ENCODE results near the gene PROZ. TPM values are rescaled to one million over a fixed set of nuclear protein-coding genes. Genes with fewer than 3 reads are reported as not detected.

The PROZ gene
- total and polyA plus RNA-seq, 3 experiments from 2014 or later, result not detected

DNA sequence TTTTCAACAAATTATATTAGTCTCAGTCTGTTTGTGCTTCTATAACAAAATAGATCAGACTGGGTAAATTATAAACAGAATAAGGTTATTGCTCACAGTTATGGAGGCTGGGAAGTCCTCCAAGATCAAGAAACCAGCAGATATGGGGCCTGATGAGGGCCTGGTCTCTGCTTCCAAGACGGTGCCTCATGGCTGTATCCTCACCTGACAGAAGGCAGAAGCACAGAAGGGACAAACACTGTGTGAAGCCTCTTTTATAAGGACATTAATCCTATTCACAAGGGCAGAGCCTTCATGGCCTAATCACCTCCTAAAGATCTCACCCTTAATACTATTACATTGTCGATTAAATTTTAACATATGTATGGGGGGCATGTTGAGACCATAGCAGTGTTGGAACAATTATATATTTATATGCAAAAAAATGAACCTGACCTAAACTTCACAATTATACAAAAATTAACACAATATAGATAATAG, 23.1 kb upstream of the PROZ start:
- no peaks in the 10 kb centered on the region for H3K36me3 ChIP-seq (ENCODE audit: insufficient read depth, low read length)
- Mint-ChIP-seq H3K4me1 (no peaks in the 10 kb centered on the region), H3K9me3 (no peaks in the 10 kb centered on the region), H3K4me3 (no peak overlapping the region), H3K27ac (no peak overlapping the region), H3K27me3 (peaks cover 2 to 7% of the 10 kb centered on the region in 2 donors), H3K36me3 (no peaks in the 10 kb centered on the region)
- ChIA-PET POLR2A (no interaction called here), CTCF (no interaction called here)
- no peaks in the 10 kb centered on the region for H3K4me1 ChIP-seq (ENCODE audit: insufficient read depth, low read length)
- no peaks in the 10 kb centered on the region for H3K27me3 ChIP-seq (ENCODE audit: insufficient read depth, low read length, poor library complexity, severe bottlenecking)
- no peaks in the 10 kb centered on the region for H3K9me3 ChIP-seq (ENCODE audit: low read length)
- DNase-seq, result peak in 1 of 5 donors; percentile 33
- H3K4me3 ChIP-seq (ENCODE audit: low read length), result no peak overlapping the region
- H3K27ac ChIP-seq (ENCODE audit: low read depth, low read length), result no peak overlapping the region

DNA sequence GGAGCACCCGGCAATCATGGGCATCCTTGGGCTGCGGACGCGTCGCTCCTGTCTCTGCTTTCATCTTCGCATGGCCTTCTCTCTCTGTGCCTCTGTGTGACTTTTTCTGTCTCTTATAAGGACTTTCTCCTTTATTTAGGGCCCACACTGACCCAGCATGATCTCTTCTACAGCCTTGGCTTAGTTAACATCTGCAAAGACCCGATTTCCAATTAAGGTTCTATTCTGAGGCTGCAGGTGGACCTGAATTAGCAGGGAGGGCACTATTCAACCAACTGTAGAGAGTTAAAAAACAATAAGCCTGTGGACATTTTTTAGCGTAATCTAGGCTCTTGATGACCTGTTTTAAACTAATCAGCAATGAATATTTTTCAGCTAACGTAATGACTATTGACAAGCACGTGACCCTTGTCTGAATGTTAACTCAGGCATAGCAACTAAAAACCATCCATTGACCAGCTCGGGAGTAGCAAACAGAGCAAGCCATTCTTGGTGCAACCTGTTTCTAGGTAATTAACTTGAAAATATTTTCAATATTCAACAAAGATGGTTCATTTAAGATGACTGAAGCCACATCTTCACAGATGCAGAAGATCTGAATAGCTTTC, 20.7 kb upstream of the PROZ start:
- no peaks in the 10 kb centered on the region for H3K9me3 ChIP-seq (ENCODE audit: low read length)
- peaks cover 2 to 3% of the 10 kb centered on the region in 2 donors for H3K27me3 Mint-ChIP-seq
- no peaks in the 10 kb centered on the region for H3K36me3 ChIP-seq (ENCODE audit: insufficient read depth, low read length)
- no peak for DNase-seq
- no peak overlapping the region for H3K27ac Mint-ChIP-seq
- ChIA-PET CTCF (no interaction called here), POLR2A (no interaction called here)
- H3K4me3 ChIP-seq (ENCODE audit: low read length), result no peak overlapping the region
- H3K4me1 ChIP-seq (ENCODE audit: insufficient read depth, low read length), result no peaks in the 10 kb centered on the region
- no peak overlapping the region for H3K4me3 Mint-ChIP-seq
- H3K27me3 ChIP-seq (ENCODE audit: insufficient read depth, low read length, poor library complexity, severe bottlenecking), result no peaks in the 10 kb centered on the region
- H3K27ac ChIP-seq (ENCODE audit: low read depth, low read length), result no peak overlapping the region
- no peaks in the 10 kb centered on the region for H3K9me3 Mint-ChIP-seq
- H3K36me3 Mint-ChIP-seq, result no peaks in the 10 kb centered on the region
- no peaks in the 10 kb centered on the region for H3K4me1 Mint-ChIP-seq

DNA sequence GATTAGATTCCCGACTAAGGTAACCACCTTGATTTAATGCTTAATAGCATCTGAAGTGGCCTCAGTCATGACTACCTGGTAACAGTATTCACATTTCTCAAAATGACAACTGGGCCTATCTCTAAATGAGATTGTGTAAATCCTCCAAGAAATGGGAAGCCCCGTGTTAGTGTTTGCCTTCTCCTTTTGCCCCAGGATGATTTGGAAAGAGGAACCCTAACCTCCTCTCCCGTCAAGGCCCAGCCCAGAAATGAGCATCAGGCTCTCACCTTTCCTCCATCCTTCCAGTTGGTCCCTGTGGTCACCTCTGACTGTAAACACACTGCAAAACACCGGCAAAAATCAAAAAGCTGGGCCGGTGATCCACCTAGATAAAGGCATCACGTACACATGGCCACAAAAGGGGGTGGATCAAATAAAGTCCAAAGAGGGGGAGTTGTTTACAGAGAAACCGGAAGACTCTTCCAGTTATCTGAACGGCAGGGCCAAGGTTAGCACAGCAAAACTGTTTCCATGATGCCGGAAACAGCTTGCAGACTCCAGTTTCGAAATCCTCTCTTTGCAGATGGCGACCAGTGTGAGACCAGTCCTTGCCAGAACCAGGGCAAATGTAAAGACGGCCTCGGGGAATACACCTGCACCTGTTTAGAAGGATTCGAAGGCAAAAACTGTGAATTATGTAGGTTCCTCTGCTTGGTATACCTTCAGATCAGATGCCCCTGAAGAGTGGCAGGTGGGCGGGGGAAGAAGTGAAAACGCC, 19.5 kb upstream of the PROZ start:
- H3K27ac Mint-ChIP-seq, result no peak overlapping the region
- DNase-seq, result no peak
- no peaks in the 10 kb centered on the region for H3K4me1 Mint-ChIP-seq
- H3K36me3 Mint-ChIP-seq, result no peaks in the 10 kb centered on the region
- Histone ChIP-seq H3K27ac (ENCODE audit: low read depth, low read length) (no peak overlapping the region), H3K36me3 (ENCODE audit: insufficient read depth, low read length) (no peaks in the 10 kb centered on the region), H3K4me1 (ENCODE audit: insufficient read depth, low read length) (no peaks in the 10 kb centered on the region), H3K4me3 (ENCODE audit: low read length) (no peak overlapping the region), H3K9me3 (ENCODE audit: low read length) (no peaks in the 10 kb centered on the region), H3K27me3 (ENCODE audit: insufficient read depth, low read length, poor library complexity, severe bottlenecking) (no peaks in the 10 kb centered on the region)
- H3K9me3 Mint-ChIP-seq, result no peaks in the 10 kb centered on the region
- POLR2A ChIA-PET, result no interaction called here
- H3K4me3 Mint-ChIP-seq, result no peak overlapping the region
- CTCF ChIA-PET, result no interaction called here
- H3K27me3 Mint-ChIP-seq, result peaks cover 3 to 4% of the 10 kb centered on the region in 2 donors

DNA sequence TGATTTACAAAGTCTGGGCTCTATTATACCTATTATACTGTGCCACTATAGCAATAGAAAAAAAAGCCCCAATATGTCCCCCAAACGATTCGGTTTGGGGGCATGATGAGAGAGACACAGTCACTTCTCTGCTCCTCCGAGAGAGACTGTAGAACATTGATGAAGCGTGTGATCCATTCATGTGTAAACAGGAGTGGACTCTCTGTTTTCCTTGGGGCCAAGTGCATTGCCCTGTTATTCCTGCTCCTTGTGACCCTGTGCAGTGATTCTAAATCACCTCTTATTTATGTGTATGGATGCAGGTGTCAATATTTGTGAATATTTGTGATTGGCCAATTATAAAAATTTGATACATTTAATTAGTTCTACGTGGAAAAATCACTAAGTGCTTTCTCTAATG, 18.9 kb upstream of the PROZ start:
- H3K27me3 ChIP-seq (ENCODE audit: insufficient read depth, low read length, poor library complexity, severe bottlenecking), result no peaks in the 10 kb centered on the region
- ChIA-PET POLR2A (no interaction called here), CTCF (no interaction called here)
- H3K27ac Mint-ChIP-seq, result no peak overlapping the region
- no peaks in the 10 kb centered on the region for H3K4me1 ChIP-seq (ENCODE audit: insufficient read depth, low read length)
- no peak for DNase-seq
- no peaks in the 10 kb centered on the region for H3K4me1 Mint-ChIP-seq
- no peaks in the 10 kb centered on the region for H3K9me3 Mint-ChIP-seq
- no peak overlapping the region for H3K4me3 ChIP-seq (ENCODE audit: low read length)
- no peak overlapping the region for H3K4me3 Mint-ChIP-seq
- H3K9me3 ChIP-seq (ENCODE audit: low read length), result no peaks in the 10 kb centered on the region
- peaks cover 3 to 4% of the 10 kb centered on the region in 2 donors for H3K27me3 Mint-ChIP-seq
- no peak overlapping the region for H3K27ac ChIP-seq (ENCODE audit: low read depth, low read length)
- H3K36me3 Mint-ChIP-seq, result no peaks in the 10 kb centered on the region
- H3K36me3 ChIP-seq (ENCODE audit: insufficient read depth, low read length), result no peaks in the 10 kb centered on the region

DNA sequence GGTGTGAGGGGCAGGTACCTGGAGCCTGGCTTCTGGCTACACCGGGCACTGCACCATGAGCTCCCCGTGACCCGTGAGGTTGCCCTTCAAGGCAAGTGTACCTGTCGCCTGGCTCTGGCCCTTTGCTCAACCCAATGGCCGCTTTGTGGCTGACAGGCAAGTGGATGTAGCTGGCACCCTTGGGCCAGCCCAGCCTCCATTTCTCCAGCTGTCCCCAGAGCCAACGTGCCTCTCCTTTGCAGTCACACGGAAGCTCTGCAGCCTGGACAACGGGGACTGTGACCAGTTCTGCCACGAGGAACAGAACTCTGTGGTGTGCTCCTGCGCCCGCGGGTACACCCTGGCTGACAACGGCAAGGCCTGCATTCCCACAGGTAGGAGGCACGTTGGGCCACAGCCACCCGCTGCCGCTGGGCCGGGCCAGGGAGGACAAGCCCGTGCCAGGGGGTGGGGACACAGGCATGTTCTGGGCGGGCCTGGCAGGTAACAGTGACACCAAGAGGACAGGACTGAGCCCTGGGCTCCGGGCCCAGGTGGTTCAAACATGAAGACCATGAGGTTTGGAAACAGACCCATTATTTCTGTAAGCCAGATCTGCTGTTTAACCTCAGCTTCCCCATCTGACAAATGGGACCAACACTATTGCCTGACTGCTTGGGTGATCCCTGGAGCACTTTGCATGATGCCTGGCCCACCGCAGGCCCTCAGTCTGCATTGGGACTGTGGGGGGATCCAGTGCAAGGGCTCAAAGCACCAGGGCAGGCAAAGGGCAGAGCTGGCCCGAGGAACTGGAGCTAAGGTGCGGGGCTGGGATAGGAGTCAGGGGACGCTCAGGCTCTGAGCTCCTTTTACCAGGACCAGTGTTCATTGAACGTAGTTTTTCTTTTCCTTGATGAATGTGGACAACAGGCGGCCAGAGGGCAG, 17.5 kb upstream of the PROZ start:
- no peak overlapping the region for H3K27ac ChIP-seq (ENCODE audit: low read depth, low read length)
- H3K36me3 Mint-ChIP-seq, result no peaks in the 10 kb centered on the region
- no peak overlapping the region for H3K27ac Mint-ChIP-seq
- H3K27me3 Mint-ChIP-seq, result peaks cover 6 to 7% of the 10 kb centered on the region in 2 donors
- H3K4me1 Mint-ChIP-seq, result no peaks in the 10 kb centered on the region
- H3K9me3 ChIP-seq (ENCODE audit: low read length), result no peaks in the 10 kb centered on the region
- no peaks in the 10 kb centered on the region for H3K4me1 ChIP-seq (ENCODE audit: insufficient read depth, low read length)
- no peak overlapping the region for H3K4me3 ChIP-seq (ENCODE audit: low read length)
- no peaks in the 10 kb centered on the region for H3K36me3 ChIP-seq (ENCODE audit: insufficient read depth, low read length)
- ChIA-PET POLR2A (no interaction called here), CTCF (no interaction called here)
- peaks cover 0 to 2% (median 0%) of the 10 kb centered on the region in 5 donors for H3K9me3 Mint-ChIP-seq
- H3K27me3 ChIP-seq (ENCODE audit: insufficient read depth, low read length, poor library complexity, severe bottlenecking), result no peaks in the 10 kb centered on the region
- DNase-seq, result no peak
- H3K4me3 Mint-ChIP-seq, result no peak overlapping the region

DNA sequence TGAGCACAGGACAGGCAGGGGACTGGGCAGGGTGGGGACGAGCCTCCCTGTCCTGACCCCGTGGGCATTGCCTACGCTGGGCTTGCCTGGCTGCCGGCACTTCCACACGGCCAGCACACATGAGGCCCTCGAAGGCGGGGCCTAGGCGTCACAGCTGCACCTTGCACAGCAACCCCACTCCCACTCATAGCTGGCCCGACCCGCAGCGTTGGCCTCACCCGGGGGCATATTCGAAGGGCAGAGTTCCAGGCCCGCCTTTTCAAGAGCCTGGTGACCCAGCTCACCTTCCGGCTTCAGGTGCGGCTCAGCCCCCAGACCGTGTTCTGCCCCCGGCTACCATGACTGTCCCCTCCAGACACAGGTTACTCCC, 16.9 kb upstream of the PROZ start:
- CTCF ChIA-PET, result no interaction called here
- Mint-ChIP-seq H3K27ac (no peak overlapping the region), H3K4me1 (no peaks in the 10 kb centered on the region), H3K9me3 (peaks cover 0 to 2% (median 0%) of the 10 kb centered on the region in 5 donors), H3K27me3 (peaks cover 7 to 9% of the 10 kb centered on the region in 2 donors), H3K36me3 (no peaks in the 10 kb centered on the region), H3K4me3 (no peak overlapping the region)
- H3K9me3 ChIP-seq (ENCODE audit: low read length), result no peaks in the 10 kb centered on the region
- no peaks in the 10 kb centered on the region for H3K27me3 ChIP-seq (ENCODE audit: insufficient read depth, low read length, poor library complexity, severe bottlenecking)
- H3K27ac ChIP-seq (ENCODE audit: low read depth, low read length), result no peak overlapping the region
- no peaks in the 10 kb centered on the region for H3K4me1 ChIP-seq (ENCODE audit: insufficient read depth, low read length)
- POLR2A ChIA-PET, result no interaction called here
- peak in 1 of 5 donors; percentile 27 for DNase-seq
- H3K4me3 ChIP-seq (ENCODE audit: low read length), result no peak overlapping the region
- no peaks in the 10 kb centered on the region for H3K36me3 ChIP-seq (ENCODE audit: insufficient read depth, low read length)

DNA sequence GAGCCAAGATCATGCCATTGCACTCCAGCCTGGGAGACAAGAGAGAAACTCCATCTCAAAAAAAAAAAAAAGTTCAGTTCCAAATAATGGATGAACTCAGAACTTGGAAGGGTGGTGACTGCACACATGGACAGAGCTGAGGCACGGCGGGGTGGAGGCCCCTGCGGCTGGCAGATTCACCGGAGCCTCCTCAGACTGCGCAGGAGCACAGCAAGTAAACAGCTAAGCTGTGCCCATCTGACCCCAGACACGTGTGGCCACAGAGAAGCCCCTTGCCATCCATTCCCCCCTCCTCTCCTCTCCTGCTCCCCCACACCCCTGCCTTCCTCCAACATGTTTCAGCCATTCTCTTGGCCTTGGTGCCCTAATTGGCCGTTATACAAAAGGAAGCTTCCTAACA, 15.6 kb upstream of the PROZ start:
- Histone ChIP-seq H3K9me3 (ENCODE audit: low read length) (no peaks in the 10 kb centered on the region), H3K36me3 (ENCODE audit: insufficient read depth, low read length) (no peaks in the 10 kb centered on the region), H3K4me3 (ENCODE audit: low read length) (no peak overlapping the region), H3K27me3 (ENCODE audit: insufficient read depth, low read length, poor library complexity, severe bottlenecking) (no peaks in the 10 kb centered on the region), H3K27ac (ENCODE audit: low read depth, low read length) (no peak overlapping the region), H3K4me1 (ENCODE audit: insufficient read depth, low read length) (no peaks in the 10 kb centered on the region)
- Mint-ChIP-seq H3K36me3 (no peaks in the 10 kb centered on the region), H3K9me3 (peaks cover 0 to 2% (median 0%) of the 10 kb centered on the region in 5 donors), H3K27ac (no peak overlapping the region), H3K4me3 (no peak overlapping the region), H3K4me1 (no peaks in the 10 kb centered on the region), H3K27me3 (peaks cover 9 to 14% of the 10 kb centered on the region in 2 donors)
- CTCF ChIA-PET, result no interaction called here
- DNase-seq, result no peak
- POLR2A ChIA-PET, result interaction anchor here (0.6 kb wide), 1 partner anchor 119 kb away, joined by 10 read pairs; no protein-coding TSS in a partner anchor

Measured in CD8-positive, alpha-beta memory T cell (primary cell).